Smooth muscle cell of the pulmonary artery (primary cell): Measurements from ENCODE around the gene SNRK. TPM values are rescaled to one million over a fixed set of nuclear protein-coding genes. Genes with fewer than 3 reads are reported as not detected.

ENCODE experiments used
- total RNA-seq: library from RNA; depleted of rRNA; stranded (reverse); fragments of >200 nt; gene quantifications from 2 replicates; pipeline ENCODE4 v1.2.3, GENCODE V29; 2014

Gene SNRK
- total RNA-seq = 15.9 and 17.1 TPM in 2 replicates

GRCh38 chr3:43286115-43286840 lies at the start of gene SNRK:
Gene SNRK, plus strand, starts transcription at chr3:43286540. Its CDS starts 16,664 bp downstream, at chr3:43303204.

Other genes with a start within 250 kb of the SNRK start
- 18.2 and 22.3 TPM in 2 replicates for gene POMGNT2, start 180.5 kb upstream of the SNRK start, total RNA-seq